Loucy (cell line): Measurements from ENCODE around the gene FAM83B.

ENCODE experiments used
- H2AFZ ChIP-seq: fragments of 200-600 bp; sonication (generic); 2 replicates; pipeline ENCODE4 v1.6.0; 2016; ENCODE audit warnings: antibody characterized with exemption, mild to moderate bottlenecking, low read length, moderate library complexity
- H3F3A ChIP-seq: fragments of 200-600 bp; 2 replicates; pipeline ENCODE4 v1.6.0; 2016; ENCODE audit warnings: antibody characterized with exemption, low read depth, mild to moderate bottlenecking
- H3K27me3 ChIP-seq: fragments of 200-600 bp; sonication (generic); 2 replicates; pipeline ENCODE4 v1.6.1; 2014; ENCODE audit warnings: low read length, mild to moderate bottlenecking; ENCODE audit not compliant: insufficient read depth, poor library complexity, severe bottlenecking
- H3K36me3 ChIP-seq: fragments of 200-600 bp; sonication (generic); 2 replicates; pipeline ENCODE4 v1.6.1; 2016; ENCODE audit warnings: low read length; ENCODE audit not compliant: insufficient read depth
- H3K4me1 ChIP-seq: fragments of 200-600 bp; sonication (generic); 2 replicates; pipeline ENCODE4 v1.5.1; 2014; ENCODE audit warnings: low read length, mild to moderate bottlenecking; ENCODE audit not compliant: insufficient read depth, poor library complexity, severe bottlenecking
- H3K4me2 ChIP-seq: fragments of 200-600 bp; sonication (generic); 2 replicates; pipeline ENCODE4 v1.6.0; 2014; ENCODE audit warnings: antibody characterized with exemption, low read length, low read depth, mild to moderate bottlenecking; ENCODE audit not compliant: poor library complexity, severe bottlenecking
- H3K4me3 ChIP-seq: fragments of 200-600 bp; sonication (generic); 2 replicates; pipeline ENCODE4 v1.5.1; 2014; ENCODE audit warnings: low read length, mild to moderate bottlenecking, mixed read lengths; ENCODE audit not compliant: poor library complexity, severe bottlenecking
- H3K79me2 ChIP-seq: fragments of 200-600 bp; sonication (generic); 2 replicates; pipeline ENCODE4 v1.6.1; 2014; ENCODE audit warnings: low read length; ENCODE audit not compliant: insufficient read depth
- H3K9ac ChIP-seq: fragments of 200-600 bp; sonication (generic); 2 replicates; pipeline ENCODE4 v1.6.0; 2014; ENCODE audit warnings: mild to moderate bottlenecking, low read depth, low read length, moderate library complexity; ENCODE audit not compliant: poor library complexity, severe bottlenecking
- H3K9me2 ChIP-seq: fragments of 200-600 bp; sonication (generic); replicated peaks from 2 replicates; pipeline ENCODE4 v1.6.1; 2016; ENCODE audit warnings: low read depth, low read length, mixed read lengths
- H3K9me3 ChIP-seq: fragments of 200-600 bp; sonication (generic); 2 replicates; pipeline ENCODE4 v1.6.1; 2014; ENCODE audit warnings: mild to moderate bottlenecking, antibody characterized with exemption, low read length, low read depth; ENCODE audit not compliant: insufficient read depth
- H4K20me1 ChIP-seq: fragments of 200-600 bp; sonication (generic); 2 replicates; pipeline ENCODE4 v1.6.0; 2014; ENCODE audit warnings: antibody characterized with exemption, low read length, mild to moderate bottlenecking; ENCODE audit not compliant: insufficient read depth, poor library complexity, severe bottlenecking
- CTCF ChIP-seq: fragments of 200-600 bp; sonication (generic); conservative IDR thresholded peaks from 2 replicates; pipeline ENCODE4 v1.5.1; 2014; ENCODE audit warnings: mild to moderate bottlenecking, antibody characterized with exemption, low read length
- EZH2phosphoT487 ChIP-seq: fragments of 200-600 bp; IDR thresholded peaks from 2 replicates; pipeline ENCODE4 v1.6.1; 2018; ENCODE audit warnings: antibody characterized with exemption, mild to moderate bottlenecking, moderate library complexity, borderline replicate concordance

The FAM83B gene

GRCh38 chr6:54864272-54864671 is 17.7 kb downstream of the FAM83B start:
- no peak for TF ChIP-seq CTCF
- no peak for TF ChIP-seq EZH2phosphoT487
- Histone ChIP-seq H3K4me3 (no peak overlapping the region), H3K9me2 (no peaks in the 10 kb centered on the region), H3F3A (no peaks in the 10 kb centered on the region), H3K36me3 (no peaks in the 10 kb centered on the region), H4K20me1 (no peaks in the 10 kb centered on the region), H3K27me3 (no peaks in the 10 kb centered on the region), H3K4me1 (no peaks in the 10 kb centered on the region), H2AFZ (no peak overlapping the region), H3K9ac (no peak overlapping the region), H3K79me2 (no peaks in the 10 kb centered on the region), H3K9me3 (no peaks in the 10 kb centered on the region), H3K4me2 (no peak overlapping the region)

GRCh38 chr6:54865091-54865631 is 18.6 kb downstream of the FAM83B start:
- H3K79me2 ChIP-seq = no peaks in the 10 kb centered on the region
- no peaks in the 10 kb centered on the region for H3K4me1 ChIP-seq
- no peaks in the 10 kb centered on the region for H3K9me2 ChIP-seq
- no peaks in the 10 kb centered on the region for H4K20me1 ChIP-seq
- no peak overlapping the region for H2AFZ ChIP-seq
- TF ChIP-seq CTCF (no peak), EZH2phosphoT487 (no peak)
- no peaks in the 10 kb centered on the region for H3K27me3 ChIP-seq
- no peak overlapping the region for H3K9ac ChIP-seq
- no peaks in the 10 kb centered on the region for H3K9me3 ChIP-seq
- no peak overlapping the region for H3K4me3 ChIP-seq
- no peaks in the 10 kb centered on the region for H3K36me3 ChIP-seq
- H3F3A ChIP-seq = no peaks in the 10 kb centered on the region
- no peak overlapping the region for H3K4me2 ChIP-seq

GRCh38 chr6:54868556-54868955 is 22.0 kb downstream of the FAM83B start:
- no peak overlapping the region for H2AFZ ChIP-seq
- no peaks in the 10 kb centered on the region for H4K20me1 ChIP-seq
- H3K9me3 ChIP-seq = no peaks in the 10 kb centered on the region
- H3K27me3 ChIP-seq = no peaks in the 10 kb centered on the region
- no peaks in the 10 kb centered on the region for H3K9me2 ChIP-seq
- no peak overlapping the region for H3K4me3 ChIP-seq
- TF ChIP-seq CTCF (no peak), EZH2phosphoT487 (no peak)
- no peaks in the 10 kb centered on the region for H3F3A ChIP-seq
- no peaks in the 10 kb centered on the region for H3K4me1 ChIP-seq
- H3K79me2 ChIP-seq = no peaks in the 10 kb centered on the region
- no peak overlapping the region for H3K4me2 ChIP-seq
- H3K36me3 ChIP-seq = no peaks in the 10 kb centered on the region
- no peak overlapping the region for H3K9ac ChIP-seq
